Measurements from ENCODE around the gene NDRG3.

DNA sequence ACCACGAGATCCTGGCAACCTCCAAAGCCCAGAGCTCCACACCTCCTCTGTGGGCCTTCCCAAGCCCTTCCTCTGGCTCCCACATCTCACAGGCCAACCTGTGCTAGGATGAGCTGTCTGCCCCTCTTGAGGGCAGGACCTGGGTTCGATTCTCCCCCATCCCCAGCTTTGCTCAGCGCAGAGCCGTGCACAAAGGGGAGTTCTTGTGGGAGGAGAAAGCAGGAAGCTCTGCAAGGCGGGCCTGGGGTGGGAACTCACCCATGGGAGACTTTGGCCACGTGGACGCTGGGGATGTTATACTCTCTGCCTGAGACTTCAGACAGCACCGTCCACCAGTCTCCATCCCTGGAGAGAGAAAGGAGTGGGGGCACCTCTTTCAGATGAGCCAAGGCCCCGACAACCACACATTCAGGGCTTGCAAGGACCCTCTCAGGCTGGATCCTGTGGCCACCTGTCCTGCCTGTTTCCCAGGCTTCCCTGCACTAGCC is 112.6 kb downstream of the NDRG3 start:
- TF ChIP-seq, protein P1, sequence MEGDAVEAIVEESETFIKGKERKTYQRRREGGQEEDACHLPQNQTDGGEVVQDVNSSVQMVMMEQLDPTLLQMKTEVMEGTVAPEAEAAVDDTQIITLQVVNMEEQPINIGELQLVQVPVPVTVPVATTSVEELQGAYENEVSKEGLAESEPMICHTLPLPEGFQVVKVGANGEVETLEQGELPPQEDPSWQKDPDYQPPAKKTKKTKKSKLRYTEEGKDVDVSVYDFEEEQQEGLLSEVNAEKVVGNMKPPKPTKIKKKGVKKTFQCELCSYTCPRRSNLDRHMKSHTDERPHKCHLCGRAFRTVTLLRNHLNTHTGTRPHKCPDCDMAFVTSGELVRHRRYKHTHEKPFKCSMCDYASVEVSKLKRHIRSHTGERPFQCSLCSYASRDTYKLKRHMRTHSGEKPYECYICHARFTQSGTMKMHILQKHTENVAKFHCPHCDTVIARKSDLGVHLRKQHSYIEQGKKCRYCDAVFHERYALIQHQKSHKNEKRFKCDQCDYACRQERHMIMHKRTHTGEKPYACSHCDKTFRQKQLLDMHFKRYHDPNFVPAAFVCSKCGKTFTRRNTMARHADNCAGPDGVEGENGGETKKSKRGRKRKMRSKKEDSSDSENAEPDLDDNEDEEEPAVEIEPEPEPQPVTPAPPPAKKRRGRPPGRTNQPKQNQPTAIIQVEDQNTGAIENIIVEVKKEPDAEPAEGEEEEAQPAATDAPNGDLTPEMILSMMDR (IDR thresholded peaks at IDR 0.05; ENCODE audit: low read depth, low read length, missing input control): no peak
- no peak for TF ChIP-seq RAD21 (IDR thresholded peaks at IDR 0.05)
- TF ChIP-seq GABPA (IDR thresholded peaks at IDR 0.05 in 1 of 2, conservative IDR thresholded peaks at IDR 0.05 in 1 of 2): no peak
- no peak for TF ChIP-seq TAF1 (conservative IDR thresholded peaks at IDR 0.05)
- TF ChIP-seq JUND (IDR thresholded peaks at IDR 0.05): no peak
- TF ChIP-seq, protein P2, sequence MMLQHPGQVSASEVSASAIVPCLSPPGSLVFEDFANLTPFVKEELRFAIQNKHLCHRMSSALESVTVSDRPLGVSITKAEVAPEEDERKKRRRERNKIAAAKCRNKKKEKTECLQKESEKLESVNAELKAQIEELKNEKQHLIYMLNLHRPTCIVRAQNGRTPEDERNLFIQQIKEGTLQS (IDR thresholded peaks at IDR 0.05): no peak
- TF ChIP-seq NR2F2 (IDR thresholded peaks at IDR 0.05): no peak
- TF ChIP-seq HNF4G (IDR thresholded peaks at IDR 0.05): no peak

All from liver (tissue), 3 donors.